GM21619 (cell line): ENCODE measurements around the gene TUBGCP6.
"Not testable (repeated sequence)": the region's sequence is repeated elsewhere in the genome, so short reads cannot be mapped to it uniquely, and the experiment has no call there.

Experiments
- ATAC-seq: cut with Tn5 transposase; IDR thresholded peaks from one replicate; pipeline ENCODE4 v1.9.1; 2021; ENCODE audit not compliant: unreplicated experiment

TUBGCP6 gene

GRCh38 chr22:50278956-50279619 is 34.3 kb upstream of the TUBGCP6 start:
- no peak for ATAC-seq

GRCh38 chr22:50278461-50278860 is 33.6 kb upstream of the TUBGCP6 start:
- ATAC-seq: no peak

GRCh38 chr22:50277761-50278160 is 32.9 kb upstream of the TUBGCP6 start:
- no peak for ATAC-seq

GRCh38 chr22:50276143-50276542 is 31.3 kb upstream of the TUBGCP6 start:
- ATAC-seq: peak; percentile 45

GRCh38 chr22:50275181-50276055 is 30.6 kb upstream of the TUBGCP6 start:
- no peak for ATAC-seq

- no peak for ATAC-seq
Measured at GRCh38 chr22:50274771-50275170, 29.9 kb upstream of the TUBGCP6 start.

- no peak for ATAC-seq
Measured at GRCh38 chr22:50274311-50274710, 29.5 kb upstream of the TUBGCP6 start.

- not testable (repeated sequence) for ATAC-seq
Measured at GRCh38 chr22:50273781-50274180, 29.0 kb upstream of the TUBGCP6 start.

GRCh38 chr22:50273352-50273751 is 28.5 kb upstream of the TUBGCP6 start:
- not testable (repeated sequence) for ATAC-seq

- ATAC-seq: no peak
Measured at GRCh38 chr22:50272044-50272802, 27.4 kb upstream of the TUBGCP6 start.

GRCh38 chr22:50271519-50271970 is 26.7 kb upstream of the TUBGCP6 start:
- no peak for ATAC-seq

- ATAC-seq: no peak
Measured at GRCh38 chr22:50270666-50271394, 26.0 kb upstream of the TUBGCP6 start.

- no peak for ATAC-seq
Measured at GRCh38 chr22:50269970-50270665, 25.3 kb upstream of the TUBGCP6 start, which contains the start of gene MAPK11. MAPK11 (minus strand) TSS chr22:50270380; CDS start chr22:50270292, 88 bp downstream.

- ATAC-seq: no peak
Measured at GRCh38 chr22:50269573-50269969, 24.7 kb upstream of the TUBGCP6 start.

- ATAC-seq: no peak
Measured at GRCh38 chr22:50268655-50269113, 23.9 kb upstream of the TUBGCP6 start.

- no peak for ATAC-seq
Measured at GRCh38 chr22:50267591-50268390, 23.0 kb upstream of the TUBGCP6 start.

- ATAC-seq: no peak
Measured at GRCh38 chr22:50266994-50267393, 22.2 kb upstream of the TUBGCP6 start.

GRCh38 chr22:50264946-50265669 is 20.3 kb upstream of the TUBGCP6 start:
- ATAC-seq: no peak
